Kidney glomerular epithelial cell (primary cell): ENCODE measurements around the gene HAUS2.
"Not testable (repeated sequence)": the region's sequence is repeated elsewhere in the genome, so short reads cannot be mapped to it uniquely, and the experiment has no call there.

Experiments used
- DNase-seq: peaks from one replicate; lab custom pipeline; 2025; lab: John Stamatoyannopoulos, UW

The HAUS2 gene

GRCh38 chr15:42576040-42576594 is 27.5 kb downstream of the HAUS2 start:
- no peak for DNase-seq

- no peak for DNase-seq
Observed at GRCh38 chr15:42576776-42577175, 28.1 kb downstream of the HAUS2 start.

- DNase-seq: no peak
Observed at GRCh38 chr15:42577514-42578031, 28.9 kb downstream of the HAUS2 start.

- no peak for DNase-seq
Observed at GRCh38 chr15:42578984-42579537, 30.4 kb downstream of the HAUS2 start.

- DNase-seq: peak; percentile 35
Observed at GRCh38 chr15:42581272-42581730, 32.7 kb downstream of the HAUS2 start.

GRCh38 chr15:42582569-42583375 is 34.1 kb downstream of the HAUS2 start:
- DNase-seq: no peak

- no peak for DNase-seq
Observed at GRCh38 chr15:42584031-42584765, 35.6 kb downstream of the HAUS2 start.

GRCh38 chr15:42590619-42591237 is 42.1 kb downstream of the HAUS2 start:
- no peak for DNase-seq

GRCh38 chr15:42591238-42591934 is 42.7 kb downstream of the HAUS2 start:
- DNase-seq: no peak

GRCh38 chr15:42592716-42593115 is 44.1 kb downstream of the HAUS2 start:
- no peak for DNase-seq

GRCh38 chr15:42593143-42593542 is 44.5 kb downstream of the HAUS2 start:
- DNase-seq: no peak

- DNase-seq: no peak
Observed at GRCh38 chr15:42594095-42594494, 45.5 kb downstream of the HAUS2 start.

- no peak for DNase-seq
Observed at GRCh38 chr15:42595626-42596240, 47.1 kb downstream of the HAUS2 start.

- DNase-seq: not testable (repeated sequence)
Observed at GRCh38 chr15:42601316-42601715, 52.7 kb downstream of the HAUS2 start.

- no peak for DNase-seq
Observed at GRCh38 chr15:42602501-42602900, 53.9 kb downstream of the HAUS2 start.

GRCh38 chr15:42603978-42604377 is 55.3 kb downstream of the HAUS2 start:
- no peak for DNase-seq

- DNase-seq: no peak
Observed at GRCh38 chr15:42604894-42605744, 56.5 kb downstream of the HAUS2 start.

GRCh38 chr15:42605796-42606195 is 57.2 kb downstream of the HAUS2 start:
- DNase-seq: no peak

GRCh38 chr15:42608110-42608531 is 59.5 kb downstream of the HAUS2 start:
- DNase-seq: no peak
